Activated naive CD4-positive, alpha-beta T cell treated with anti-CD3 and anti-CD28 coated beads, Interleukin-2, amount 10 ng/mL, durations not matched to agents 5 hours and 36 hours (primary cell): ENCODE data around the gene MEX3C. TPM values are rescaled to one million over a fixed set of nuclear protein-coding genes. Genes with fewer than 3 reads are reported as not detected.

ENCODE experiments used
- total RNA-seq, 2 experiments: library from RNA; stranded (reverse); gene quantifications; one replicate each; pipeline ENCODE4 v1.2.3, GENCODE V29; 2021

The MEX3C gene
- total RNA-seq: 10 to 100 TPM; 52.0 to 57.3 TPM

DNA sequence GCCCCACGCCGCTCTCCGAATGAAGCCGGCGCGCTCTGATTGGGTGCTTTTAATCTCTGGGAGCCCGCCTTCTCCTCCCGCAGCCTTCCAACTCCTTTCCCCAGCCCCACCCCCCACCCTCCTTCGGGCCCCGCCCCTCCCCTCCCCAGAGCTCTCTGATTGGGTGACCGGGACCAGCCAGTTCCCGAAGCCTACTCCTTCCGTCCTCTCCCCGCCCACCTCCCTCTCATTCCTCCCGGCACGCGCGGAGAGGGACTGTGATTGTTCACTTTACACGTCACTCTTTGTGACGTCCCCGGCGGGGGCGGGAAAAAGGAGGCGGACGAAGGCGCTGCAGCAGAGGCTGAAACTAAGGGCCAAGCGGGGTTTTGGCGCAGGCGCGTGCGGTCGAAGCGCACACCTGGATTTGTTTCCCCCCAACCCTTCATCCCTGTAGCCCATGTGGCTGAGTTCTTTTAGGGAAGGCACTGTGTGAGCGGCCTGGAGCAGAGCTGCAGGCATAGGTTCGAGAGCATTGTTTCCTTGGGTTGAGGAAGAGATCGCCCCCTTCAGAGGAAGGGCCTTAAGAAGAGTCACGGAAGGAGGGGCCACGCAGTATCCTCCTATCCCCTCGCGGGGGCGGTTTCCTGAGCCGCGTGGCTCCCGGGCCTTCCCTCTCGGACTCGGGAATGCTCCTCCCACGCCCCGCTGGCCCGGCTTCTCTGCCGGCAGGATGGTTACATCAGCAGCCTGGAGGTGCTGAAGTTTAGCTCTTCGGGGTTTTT is at the start of gene MEX3C:
Gene MEX3C, minus strand, starts transcription at position 21 of the 764 bp plus-strand sequence. CDS start 361 bp downstream, outside the sequence.

Other genes with a start within 250 kb of the MEX3C start
- 1 to 10 TPM; 8.8 to 9.7 TPM for gene ELAC1, start 229.6 kb downstream of the MEX3C start, total RNA-seq
- 10 to 100 TPM; 91.3 to 94.6 TPM for gene SMAD4, start 167.5 kb downstream of the MEX3C start, total RNA-seq